Astrocyte (in vitro differentiated cells and primary cell): ENCODE data around the gene IGF2BP2. TPM values are rescaled to one million over a fixed set of nuclear protein-coding genes. Genes with fewer than 3 reads are reported as not detected.

Experiments used
- DNase-seq: peaks from one replicate; pipeline ENCODE4 v3.0.0-alpha.2; 2010; ENCODE audit warnings: low read depth
- FAIRE-seq: peaks from 2 replicates; lab custom pipeline; 2011; peaks lifted over from hg19 to GRCh38; lab: Jason Lieb, UNC
- H2AFZ ChIP-seq: 2 replicates; pipeline ENCODE4 v1.6.0; 2012; ENCODE audit warnings: low read depth, low read length, inconsistent platforms
- H3K27ac ChIP-seq: 2 replicates; pipeline ENCODE4 v1.5.1; 2011; ENCODE audit warnings: low read depth, low read length, inconsistent platforms
- H3K27me3 ChIP-seq: 2 replicates; pipeline ENCODE4 v1.6.0; 2011; ENCODE audit warnings: low read length, inconsistent platforms; ENCODE audit not compliant: insufficient read depth
- H3K36me3 ChIP-seq: 2 replicates; pipeline ENCODE4 v1.5.1; 2011; ENCODE audit warnings: low read length, inconsistent platforms; ENCODE audit not compliant: insufficient read depth
- H3K4me1 ChIP-seq: 2 replicates; pipeline ENCODE4 v1.5.1; 2011; ENCODE audit warnings: low read length, inconsistent platforms; ENCODE audit not compliant: insufficient read depth
- H3K4me2 ChIP-seq: 2 replicates; pipeline ENCODE4 v1.6.0; 2012; ENCODE audit warnings: low read length, inconsistent platforms
- H3K4me3 ChIP-seq: 2 replicates; pipeline ENCODE4 v1.5.1; 2011; ENCODE audit warnings: low read depth, mild to moderate bottlenecking, low read length, inconsistent platforms; ENCODE audit not compliant: insufficient read depth
- H3K79me2 ChIP-seq: 2 replicates; pipeline ENCODE4 v1.6.0; 2012; ENCODE audit warnings: mild to moderate bottlenecking, low read length, inconsistent platforms; ENCODE audit not compliant: insufficient read depth
- H3K9ac ChIP-seq: 2 replicates; pipeline ENCODE4 v1.6.0; 2012; ENCODE audit warnings: mild to moderate bottlenecking, low read length, inconsistent platforms
- H3K9me3 ChIP-seq: 2 replicates; pipeline ENCODE4 v1.5.1; 2012; ENCODE audit warnings: low read depth, mild to moderate bottlenecking, low read length, inconsistent platforms; ENCODE audit not compliant: insufficient read depth
- H4K20me1 ChIP-seq: 2 replicates; pipeline ENCODE4 v1.6.0; 2012; ENCODE audit warnings: low read length, inconsistent platforms; ENCODE audit not compliant: insufficient read depth
- H3K27ac Mint-ChIP-seq: one replicate; pipeline ENCODE4 v1.8.0; 2021; ENCODE audit warnings: mild to moderate bottlenecking, mixed read lengths; ENCODE audit not compliant: unreplicated experiment
- H3K27me3 Mint-ChIP-seq: one replicate; pipeline ENCODE4 v1.8.0; 2021; ENCODE audit warnings: low read depth, mixed read lengths; ENCODE audit not compliant: unreplicated experiment
- H3K36me3 Mint-ChIP-seq: one replicate; pipeline ENCODE4 v1.8.0; 2021; ENCODE audit warnings: low read depth, mixed read lengths; ENCODE audit not compliant: unreplicated experiment
- H3K4me1 Mint-ChIP-seq: one replicate; pipeline ENCODE4 v1.8.0; 2021; ENCODE audit warnings: low read depth, mixed read lengths; ENCODE audit not compliant: unreplicated experiment
- H3K4me3 Mint-ChIP-seq: one replicate; pipeline ENCODE4 v1.8.0; 2021; ENCODE audit warnings: mild to moderate bottlenecking, moderate library complexity, mixed read lengths; ENCODE audit not compliant: unreplicated experiment
- H3K9me3 Mint-ChIP-seq: one replicate; pipeline ENCODE4 v1.8.0; 2021; ENCODE audit warnings: mild to moderate bottlenecking, mixed read lengths; ENCODE audit not compliant: unreplicated experiment
- EZH2 ChIP-seq: IDR thresholded peaks from 2 replicates; pipeline ENCODE4 v1.6.1; 2012; ENCODE audit warnings: mild to moderate bottlenecking, low read length, inconsistent platforms; ENCODE audit not compliant: insufficient read depth
- total RNA-seq: library from RNA; stranded (reverse); gene quantifications from 2 replicates; pipeline ENCODE4 v1.2.1, GENCODE V29; 2021
- TF ChIP-seq, protein P1 (sequence below): IDR thresholded peaks from 2 replicates; pipeline ENCODE4 v1.5.1; 2011; ENCODE audit warnings: low read depth, mild to moderate bottlenecking, inconsistent platforms, low read length, moderate library complexity; ENCODE audit not compliant: insufficient read depth

IGF2BP2 gene
- total RNA-seq, 1 donor from 2014 or later, result 162 TPM

DNA sequence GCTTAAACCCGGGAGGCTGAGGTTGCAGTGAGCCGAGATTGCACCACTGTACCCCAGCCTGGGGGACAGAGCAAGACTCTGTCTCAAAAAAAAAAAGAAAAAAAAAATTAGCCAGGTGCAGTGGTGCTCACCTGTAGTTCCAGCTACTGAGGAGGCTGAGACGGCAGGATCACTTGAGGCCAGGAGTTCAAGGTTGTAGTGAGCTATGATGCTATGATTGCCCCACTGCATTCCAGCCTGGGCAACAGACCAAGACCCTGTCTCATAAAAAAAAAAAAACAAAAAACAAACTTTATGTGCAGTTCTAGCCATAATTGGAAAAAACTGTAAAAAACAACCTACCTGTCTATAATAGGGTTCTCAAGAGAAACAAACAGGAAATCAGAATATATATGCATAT, 39.9 kb upstream of the IGF2BP2 start:
- Mint-ChIP-seq H3K4me3 (no peak overlapping the region), H3K9me3 (peaks cover 2% of the 10 kb centered on the region), H3K27ac (no peak overlapping the region), H3K27me3 (peaks cover 9% of the 10 kb centered on the region), H3K36me3 (no peaks in the 10 kb centered on the region), H3K4me1 (no peaks in the 10 kb centered on the region)
- no peak overlapping the region for H3K4me2 ChIP-seq
- no peaks in the 10 kb centered on the region for H4K20me1 ChIP-seq
- H3K9me3 ChIP-seq, result no peaks in the 10 kb centered on the region
- DNase-seq (no peak), FAIRE-seq (no peak)
- H3K27ac ChIP-seq, result no peak overlapping the region
- no peaks in the 10 kb centered on the region for H3K36me3 ChIP-seq
- no peak for TF ChIP-seq EZH2
- TF ChIP-seq, protein P1, sequence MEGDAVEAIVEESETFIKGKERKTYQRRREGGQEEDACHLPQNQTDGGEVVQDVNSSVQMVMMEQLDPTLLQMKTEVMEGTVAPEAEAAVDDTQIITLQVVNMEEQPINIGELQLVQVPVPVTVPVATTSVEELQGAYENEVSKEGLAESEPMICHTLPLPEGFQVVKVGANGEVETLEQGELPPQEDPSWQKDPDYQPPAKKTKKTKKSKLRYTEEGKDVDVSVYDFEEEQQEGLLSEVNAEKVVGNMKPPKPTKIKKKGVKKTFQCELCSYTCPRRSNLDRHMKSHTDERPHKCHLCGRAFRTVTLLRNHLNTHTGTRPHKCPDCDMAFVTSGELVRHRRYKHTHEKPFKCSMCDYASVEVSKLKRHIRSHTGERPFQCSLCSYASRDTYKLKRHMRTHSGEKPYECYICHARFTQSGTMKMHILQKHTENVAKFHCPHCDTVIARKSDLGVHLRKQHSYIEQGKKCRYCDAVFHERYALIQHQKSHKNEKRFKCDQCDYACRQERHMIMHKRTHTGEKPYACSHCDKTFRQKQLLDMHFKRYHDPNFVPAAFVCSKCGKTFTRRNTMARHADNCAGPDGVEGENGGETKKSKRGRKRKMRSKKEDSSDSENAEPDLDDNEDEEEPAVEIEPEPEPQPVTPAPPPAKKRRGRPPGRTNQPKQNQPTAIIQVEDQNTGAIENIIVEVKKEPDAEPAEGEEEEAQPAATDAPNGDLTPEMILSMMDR, result no peak
- H3K9ac ChIP-seq, result no peak overlapping the region
- no peaks in the 10 kb centered on the region for H3K27me3 ChIP-seq
- H3K4me1 ChIP-seq, result no peaks in the 10 kb centered on the region
- H3K4me3 ChIP-seq, result no peak overlapping the region
- H2AFZ ChIP-seq, result no peak overlapping the region
- H3K79me2 ChIP-seq, result no peaks in the 10 kb centered on the region

- FAIRE-seq, result no peak
- Mint-ChIP-seq H3K27ac (no peak overlapping the region), H3K4me1 (no peaks in the 10 kb centered on the region), H3K4me3 (no peak overlapping the region), H3K9me3 (no peaks in the 10 kb centered on the region), H3K36me3 (no peaks in the 10 kb centered on the region), H3K27me3 (peaks cover 9% of the 10 kb centered on the region)
- no peaks in the 10 kb centered on the region for H3K9me3 ChIP-seq
- no peak overlapping the region for H3K9ac ChIP-seq
- H3K27me3 ChIP-seq, result no peaks in the 10 kb centered on the region
- no peaks in the 10 kb centered on the region for H4K20me1 ChIP-seq
- H3K4me1 ChIP-seq, result no peaks in the 10 kb centered on the region
- H3K4me3 ChIP-seq, result no peak overlapping the region
- H3K27ac ChIP-seq, result no peak overlapping the region
- no peak overlapping the region for H2AFZ ChIP-seq
- TF ChIP-seq EZH2, result no peak
- TF ChIP-seq, protein P1, result no peak
- H3K36me3 ChIP-seq, result no peaks in the 10 kb centered on the region
- DNase-seq, result no peak
- H3K79me2 ChIP-seq, result no peaks in the 10 kb centered on the region
- H3K4me2 ChIP-seq, result no peak overlapping the region
Observed at GRCh38 chr3:185862920-185863319, 38.1 kb upstream of the IGF2BP2 start.

DNA sequence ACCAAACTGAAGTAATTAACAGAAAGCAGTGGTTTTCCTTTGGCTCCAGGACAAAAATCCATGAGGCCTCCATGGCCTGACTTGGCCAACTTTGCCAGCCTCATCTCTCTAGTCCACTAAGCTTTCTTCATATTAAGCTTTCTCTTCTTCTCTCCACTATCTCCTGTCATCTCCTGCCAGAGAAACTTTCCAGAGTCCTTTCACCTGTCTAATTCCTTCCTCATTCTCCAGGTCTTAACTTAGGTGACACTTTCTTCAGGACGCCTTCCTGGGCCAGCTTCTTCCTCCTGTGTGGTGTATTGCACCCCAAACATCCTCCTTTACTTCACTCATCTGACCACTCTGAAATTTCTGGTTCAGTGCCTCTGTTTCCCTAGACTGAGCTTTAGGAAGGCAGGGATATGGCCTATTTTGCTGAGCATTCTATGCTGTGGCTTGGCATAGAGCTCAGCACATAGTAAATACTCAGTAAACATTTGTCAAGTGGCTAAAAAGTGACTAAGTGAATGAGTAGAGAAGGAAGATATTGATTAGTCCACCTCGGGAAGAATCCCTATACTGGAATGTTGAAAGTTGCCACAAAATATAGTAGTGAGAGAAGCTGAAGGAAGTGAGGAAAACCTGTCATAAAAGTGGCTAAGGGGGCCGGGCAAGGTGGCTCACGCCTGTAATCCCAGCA, 34.6 kb upstream of the IGF2BP2 start:
- no peak for TF ChIP-seq EZH2
- TF ChIP-seq, protein P1, result no peak
- Mint-ChIP-seq H3K4me1 (no peaks in the 10 kb centered on the region), H3K4me3 (no peak overlapping the region), H3K27ac (no peak overlapping the region), H3K27me3 (no peaks in the 10 kb centered on the region), H3K9me3 (peaks cover 2% of the 10 kb centered on the region), H3K36me3 (peaks cover 2% of the 10 kb centered on the region)
- no peaks in the 10 kb centered on the region for H3K36me3 ChIP-seq
- no peaks in the 10 kb centered on the region for H3K4me1 ChIP-seq
- FAIRE-seq, result no peak
- H3K4me3 ChIP-seq, result no peak overlapping the region
- no peak overlapping the region for H2AFZ ChIP-seq
- no peaks in the 10 kb centered on the region for H3K9me3 ChIP-seq
- no peaks in the 10 kb centered on the region for H4K20me1 ChIP-seq
- H3K9ac ChIP-seq, result no peak overlapping the region
- H3K27ac ChIP-seq, result no peak overlapping the region
- no peaks in the 10 kb centered on the region for H3K27me3 ChIP-seq
- H3K4me2 ChIP-seq, result no peak overlapping the region
- H3K79me2 ChIP-seq, result no peaks in the 10 kb centered on the region
- DNase-seq, result no peak
